Activated T-helper 1 cell treated with anti-CD3 and anti-CD28 coated beads, Interleukin-2, amount 50 U/mL, for 16 hours (primary cell): ENCODE measurements around the gene PALM3.
"Not testable (repeated sequence)": the region's sequence is repeated elsewhere in the genome, so short reads cannot be mapped to it uniquely, and the experiment has no call there.

Source experiments
- DNase-seq, 2 donors: peaks; one replicate each; pipeline ENCODE4 v3.0.0-alpha.2; 2020; ENCODE audit warnings: low read depth in 1 of 2, low spot score in 1 of 2

The PALM3 gene

DNA sequence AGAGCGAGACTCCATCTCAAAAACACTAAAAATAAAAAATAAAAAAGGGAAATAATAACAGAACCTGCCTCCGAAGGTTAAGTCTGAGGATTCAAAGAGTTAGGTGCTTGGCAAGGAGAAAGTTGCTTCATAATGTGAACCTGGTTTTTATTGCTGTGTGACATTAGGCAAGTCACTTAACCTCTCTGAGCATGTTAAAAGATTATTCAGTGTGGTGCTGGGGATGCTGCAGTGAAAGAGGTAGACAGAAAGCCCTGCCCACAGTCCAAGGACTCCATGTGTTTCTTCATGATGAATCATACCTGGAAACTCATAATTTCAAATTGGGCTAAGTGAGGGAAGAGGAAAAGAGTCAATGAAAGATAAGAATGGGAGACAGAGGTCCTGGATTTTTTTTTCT lies 27.9 kb downstream of the PALM3 start:
- no peak for DNase-seq

- DNase-seq = peak; percentile 69 to 72
Measured at GRCh38 chr19:14031719-14032480, 30.0 kb downstream of the PALM3 start, which contains the start of gene IL27RA. IL27RA (plus strand) TSS chr19:14031762; CDS start chr19:14031873, 111 bp downstream.

- DNase-seq = no peak
Measured at GRCh38 chr19:14030997-14031718, 30.7 kb downstream of the PALM3 start.

DNA sequence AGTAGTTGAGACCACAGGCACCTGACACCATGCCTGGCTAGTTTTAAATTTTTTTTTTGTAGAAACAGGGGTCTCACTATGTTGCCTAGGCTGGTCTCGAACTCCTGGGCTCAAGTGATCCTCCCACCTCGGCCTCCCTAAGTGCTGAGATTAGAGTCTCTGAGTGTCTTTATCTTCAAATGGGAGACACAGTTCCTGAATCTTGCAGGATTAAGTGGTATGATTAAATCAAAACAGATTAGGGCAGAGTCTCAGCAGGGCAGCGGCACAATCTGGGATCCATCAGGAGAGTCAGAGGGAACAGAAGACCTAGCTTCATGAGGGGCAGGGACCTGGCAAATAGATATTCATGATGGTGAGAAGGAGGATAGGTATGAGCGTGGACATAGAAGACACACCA lies 33.0 kb downstream of the PALM3 start:
- no peak for DNase-seq

DNA sequence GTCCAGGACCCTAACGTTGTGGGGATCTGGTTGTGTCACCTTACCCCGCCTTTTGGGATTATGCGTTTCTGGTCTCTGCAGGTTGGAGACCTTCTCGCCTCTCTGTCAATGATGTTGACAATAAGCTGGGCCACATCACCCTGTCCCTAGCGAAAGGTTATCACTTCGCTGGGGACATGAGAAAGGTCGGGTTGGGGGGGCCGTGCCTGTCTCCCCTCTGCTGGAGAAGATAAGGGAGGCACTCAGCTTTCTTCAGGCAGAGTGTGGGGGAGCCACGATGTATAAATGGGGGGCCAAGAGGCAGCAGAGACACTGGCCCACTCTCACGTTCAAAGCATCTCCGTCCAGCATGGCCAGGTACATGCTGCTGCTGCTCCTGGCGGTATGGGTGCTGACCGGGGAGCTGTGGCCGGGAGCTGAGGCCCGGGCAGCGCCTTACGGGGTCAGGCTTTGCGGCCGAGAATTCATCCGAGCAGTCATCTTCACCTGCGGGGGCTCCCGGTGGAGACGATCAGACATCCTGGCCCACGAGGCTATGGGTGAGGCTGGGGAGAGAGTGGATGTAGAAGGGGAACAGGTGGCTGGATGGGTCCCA lies 33.9 kb downstream of the PALM3 start, which contains the start of gene RLN3:
RLN3 (plus strand) TSS at position 293 of the 595 bp plus-strand sequence; CDS start at position 350, 57 bp downstream.
- DNase-seq = no peak

GRCh38 chr19:14026652-14027192 lies 35.2 kb downstream of the PALM3 start:
- not testable (repeated sequence) for DNase-seq

GRCh38 chr19:14023404-14024235 lies 38.3 kb downstream of the PALM3 start:
- no peak for DNase-seq

DNA sequence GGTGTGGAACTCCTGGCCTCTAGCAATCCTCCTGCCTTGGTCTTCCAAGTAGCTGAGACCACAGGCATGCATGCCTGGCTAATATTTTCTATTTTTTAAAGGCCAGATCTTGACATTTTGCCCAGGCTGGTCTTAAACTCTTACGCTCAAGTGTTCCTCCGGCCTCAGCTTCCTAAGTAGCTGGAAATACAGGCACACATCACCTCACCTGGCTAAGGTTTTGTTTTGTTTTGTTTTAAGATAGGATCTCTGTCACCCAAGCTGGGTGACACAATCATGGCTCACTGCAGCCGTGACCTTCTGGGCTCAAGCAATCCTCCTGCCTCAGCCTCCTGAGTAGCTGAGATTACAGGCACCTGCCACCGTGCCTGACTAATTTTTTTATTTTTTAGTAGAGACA lies 39.4 kb downstream of the PALM3 start:
- no peak for DNase-seq

DNA sequence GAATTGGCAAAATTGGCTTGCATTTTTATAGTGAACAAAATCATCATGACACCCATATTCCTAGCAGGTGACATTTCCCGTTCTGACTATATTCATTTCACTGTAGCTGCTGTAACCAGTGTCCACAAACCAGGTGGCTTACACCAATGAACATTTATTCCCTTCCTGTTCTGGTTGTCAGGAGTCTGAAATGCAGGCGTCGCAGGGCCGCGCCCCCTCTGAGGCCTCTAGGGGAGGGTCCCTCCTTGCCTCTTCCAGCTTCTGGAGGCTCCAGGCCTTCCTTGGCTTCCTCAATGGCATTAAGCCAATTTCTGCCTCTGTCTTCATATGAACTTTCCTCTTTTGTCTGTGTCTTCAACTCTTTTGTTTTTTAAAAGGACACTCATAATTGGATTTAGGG lies 40.4 kb downstream of the PALM3 start:
- DNase-seq = no peak

DNA sequence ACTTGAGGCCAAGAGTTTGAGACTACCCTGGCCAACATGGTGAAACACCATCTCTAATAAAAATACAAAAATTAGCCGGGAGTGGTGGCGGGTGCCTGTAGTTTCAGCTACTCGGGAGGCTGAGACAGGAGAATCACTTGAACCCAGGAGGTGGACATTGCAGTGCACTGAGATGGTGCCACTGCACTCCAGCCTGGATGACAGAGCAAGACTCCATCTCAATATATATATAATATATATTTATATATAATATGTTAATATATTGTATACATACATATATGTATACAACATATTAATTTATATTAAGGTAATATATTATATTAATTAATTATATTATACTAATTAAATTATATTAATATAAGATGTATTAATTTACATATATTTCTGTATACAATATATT lies 42.1 kb downstream of the PALM3 start:
- not testable (repeated sequence) for DNase-seq

- no peak for DNase-seq
Measured at GRCh38 chr19:14019100-14019499, 42.8 kb downstream of the PALM3 start.

DNA sequence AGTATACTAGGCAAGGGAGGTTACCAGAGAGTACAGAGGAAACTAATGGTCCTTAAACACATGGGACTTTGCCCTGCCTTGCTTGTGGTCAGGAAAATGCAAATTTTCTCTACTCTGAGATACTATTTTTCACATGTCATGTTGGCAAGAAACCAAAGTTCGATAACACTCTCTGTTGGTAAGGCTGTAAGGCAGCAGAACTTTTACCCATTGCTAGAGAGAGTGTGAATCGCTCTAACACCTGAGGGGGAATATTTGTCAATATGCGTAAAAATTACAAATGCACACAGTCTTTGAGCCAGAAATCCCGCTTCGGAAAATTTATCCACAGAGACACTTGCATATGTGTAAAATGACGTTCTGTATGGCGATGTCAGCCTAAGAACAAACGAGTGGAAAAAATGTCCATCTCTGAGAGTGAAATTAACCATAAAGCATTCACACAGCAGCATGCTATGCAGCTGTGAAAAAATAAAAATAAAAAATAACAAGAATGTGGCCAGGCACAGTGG lies 46.3 kb downstream of the PALM3 start:
- DNase-seq = no peak

GRCh38 chr19:14012378-14012915 lies 49.4 kb downstream of the PALM3 start:
- no peak for DNase-seq

- DNase-seq = no peak
Measured at GRCh38 chr19:14006766-14007562, 54.9 kb downstream of the PALM3 start.

- DNase-seq = peak; percentile 100
Measured at GRCh38 chr19:14006085-14006765, 55.7 kb downstream of the PALM3 start, which contains the start of gene RFX1. RFX1 (minus strand) TSS chr19:14006320; CDS start chr19:13993843, 12,477 bp downstream.

DNA sequence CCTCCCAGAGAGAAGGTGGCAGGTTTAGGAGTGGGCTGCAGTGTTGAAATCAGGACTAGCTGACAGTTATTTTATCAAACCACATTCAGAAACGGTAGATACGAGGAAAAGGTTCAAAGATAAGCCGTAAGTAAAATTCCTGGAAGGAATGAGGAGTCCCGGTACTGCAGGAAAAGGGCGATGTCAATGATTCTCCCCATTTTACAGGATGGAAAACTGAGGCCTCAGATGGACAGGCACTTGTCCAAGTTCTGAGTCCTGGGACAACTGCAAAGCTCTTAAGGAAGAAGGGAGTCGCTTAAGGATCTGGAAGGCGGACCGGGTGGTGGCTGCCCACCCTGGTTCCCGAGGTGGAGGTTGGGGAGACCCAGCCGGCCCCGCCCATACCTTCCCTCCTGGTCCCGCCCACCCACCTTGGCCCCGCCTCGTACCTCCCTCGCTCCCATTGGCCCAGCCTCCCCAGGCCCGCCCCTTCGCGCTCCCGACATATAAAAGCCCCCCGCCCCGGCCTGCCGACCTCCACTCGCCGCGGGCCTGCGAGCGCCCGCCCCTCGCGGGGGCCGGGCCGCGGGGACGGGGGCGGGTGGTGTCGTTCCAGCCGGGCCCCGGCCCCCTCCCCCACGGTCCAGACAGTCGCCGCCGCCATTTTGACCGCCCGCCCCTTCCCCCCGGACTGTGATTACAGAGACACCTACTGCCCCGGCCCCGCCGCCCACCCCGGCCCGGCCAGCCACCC lies 56.4 kb downstream of the PALM3 start:
- peak; percentile 80 to 87 for DNase-seq

DNA sequence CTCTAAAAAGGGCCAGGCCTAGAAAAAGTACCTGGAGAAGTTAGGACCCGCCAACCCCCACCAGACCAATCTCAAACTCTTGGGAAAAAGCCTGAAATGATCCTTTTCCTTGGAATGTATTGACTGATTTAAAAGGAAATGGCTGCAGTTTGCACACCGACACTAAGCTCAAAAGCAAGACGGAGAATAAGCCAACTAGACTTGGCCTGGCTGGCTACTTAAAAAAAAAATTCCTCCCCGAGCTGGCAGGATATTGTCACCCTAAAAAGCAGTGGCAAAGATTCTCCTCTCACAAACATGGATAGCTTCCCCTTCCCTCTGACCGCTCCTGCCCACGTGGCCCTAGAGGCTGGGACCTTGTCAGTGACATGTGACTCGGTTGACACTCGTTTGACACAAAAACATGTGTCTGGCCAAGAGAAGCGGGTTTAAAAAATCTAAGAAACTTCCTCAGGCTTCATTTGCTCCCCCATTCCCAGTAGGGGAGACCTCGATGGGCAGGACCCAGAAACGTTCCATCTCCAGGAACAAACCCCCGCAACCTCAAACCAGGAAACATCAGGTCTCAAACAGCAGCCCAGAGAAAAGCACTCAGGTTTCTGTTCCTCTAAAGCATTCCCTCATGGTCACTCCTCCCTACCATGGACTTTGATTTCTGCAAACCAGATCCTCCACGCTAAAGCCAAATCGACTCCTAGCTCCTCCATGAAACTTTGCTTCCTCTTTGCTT lies 57.1 kb downstream of the PALM3 start:
- no peak for DNase-seq
